ENCODE data around the gene ZNF507. TPM values are rescaled to one million over a fixed set of nuclear protein-coding genes. Genes with fewer than 3 reads are reported as not detected.
A peak's percentile ranks its signal among the peaks of the same experiment; 100 is the strongest.
"Not testable (repeated sequence)": the region's sequence is repeated elsewhere in the genome, so short reads cannot be mapped to it uniquely, and the experiment has no call there.

Gene ZNF507
- polyA plus RNA-seq, 3 donors: 21.2 to 30.6 (median 27.6) TPM

- peak; percentile 93 for DNase-seq
These were observed 60.2 kb downstream of the ZNF507 start, which contains the start of gene DPY19L3 for GRCh38 chr19:32405431-32406160. Gene DPY19L3, plus strand, starts transcription at chr19:32405770. Its CDS starts 2,484 bp downstream, at chr19:32408254.

- DNase-seq: no peak
These were observed 61.0 kb downstream of the ZNF507 start for GRCh38 chr19:32406161-32407003.

GRCh38 chr19:32407004-32407992 lies 61.9 kb downstream of the ZNF507 start:
- DNase-seq: peak; percentile 81

- DNase-seq: no peak
These were observed 69.8 kb downstream of the ZNF507 start for GRCh38 chr19:32415246-32415645.

- no peak for DNase-seq
These were observed 70.3 kb downstream of the ZNF507 start for GRCh38 chr19:32415669-32416068.

GRCh38 chr19:32416749-32417456 lies 71.5 kb downstream of the ZNF507 start:
- no peak for DNase-seq

GRCh38 chr19:32418155-32418554 lies 72.7 kb downstream of the ZNF507 start:
- no peak for DNase-seq

GRCh38 chr19:32421589-32422361 lies 76.4 kb downstream of the ZNF507 start:
- DNase-seq: no peak

GRCh38 chr19:32422435-32422834 lies 77.0 kb downstream of the ZNF507 start:
- DNase-seq: no peak

- not testable (repeated sequence) for DNase-seq
These were observed 78.5 kb downstream of the ZNF507 start for GRCh38 chr19:32423944-32424343.

GRCh38 chr19:32427536-32427935 lies 82.1 kb downstream of the ZNF507 start:
- no peak for DNase-seq

GRCh38 chr19:32436692-32437091 lies 91.3 kb downstream of the ZNF507 start:
- DNase-seq: no peak

- DNase-seq: no peak
These were observed 91.7 kb downstream of the ZNF507 start for GRCh38 chr19:32437096-32437495.

Other genes with a start within 250 kb of the ZNF507 start
- 10 to 100 TPM; 54.4 to 69.7 (median 69.0) TPM for gene DPY19L3, start 60.2 kb downstream of the ZNF507 start, polyA plus RNA-seq (ENCODE audit: insufficient read length in 3 of 3)
- 100 to 1,000 TPM; 109 to 123 (median 111) TPM for gene PDCD5, start 235.6 kb downstream of the ZNF507 start, polyA plus RNA-seq (ENCODE audit: insufficient read length in 3 of 3)

Measured in renal pelvis (tissue), 4 donors.